Kidney (tissue), 14 donors: ENCODE data around the gene BACH2. TPM values are rescaled to one million over a fixed set of nuclear protein-coding genes. Genes with fewer than 3 reads are reported as not detected.

Source experiments
- DNase-seq, 5 donors: peaks; one replicate each; pipeline ENCODE4 v3.0.0-alpha.2; 2013 to 2020
- FAIRE-seq: peaks from 2 replicates; lab custom pipeline; 2012; peaks lifted over from hg19 to GRCh38; lab: Jason Lieb, UNC
- H3K27ac ChIP-seq, 2 donors: one replicate each; pipeline ENCODE4 v1.7.0; 2013; ENCODE audit warnings: low read depth in 2 of 2, low read length in 2 of 2, inconsistent platforms in 1 of 2
- H3K27me3 ChIP-seq: one replicate; pipeline ENCODE4 v1.7.1; 2013; ENCODE audit warnings: low read length, inconsistent platforms; ENCODE audit not compliant: control insufficient read depth, insufficient read depth
- H3K36me3 ChIP-seq, 3 donors: one replicate each; pipeline versions ENCODE4 v1.7.0 to v1.7.1; 2013; ENCODE audit warnings: low read length in 3 of 3, control low read depth in 1 of 3, inconsistent platforms in 1 of 3; ENCODE audit not compliant: insufficient read depth in 3 of 3, control insufficient read depth in 2 of 3
- H3K4me1 ChIP-seq, 3 donors: one replicate each; pipeline versions ENCODE4 v1.7.0 to v1.7.1; 2013; ENCODE audit warnings: low read length in 3 of 3, inconsistent platforms in 1 of 3, low read depth in 1 of 3; ENCODE audit not compliant: control insufficient read depth in 2 of 3, insufficient read depth in 2 of 3
- H3K4me3 ChIP-seq, 3 donors: one replicate each; pipeline versions ENCODE4 v1.7.0 to v1.8.1; 2013; ENCODE audit warnings: low read length in 3 of 3, control low read depth in 1 of 3, inconsistent platforms in 1 of 3
- H3K9ac ChIP-seq, 3 donors: one replicate each; pipeline versions ENCODE4 v1.7.0 to v1.7.1; 2013; ENCODE audit warnings: low read length in 3 of 3, control low read depth in 1 of 3, inconsistent platforms in 1 of 3
- H3K9me3 ChIP-seq, 3 donors: one replicate each; pipeline versions ENCODE4 v1.7.0 to v1.7.1; 2013; ENCODE audit warnings: low read length in 3 of 3, control low read depth in 1 of 3, inconsistent platforms in 1 of 3; ENCODE audit not compliant: control insufficient read depth in 2 of 3, insufficient read depth in 1 of 3
- CTCF ChIP-seq: IDR thresholded peaks from 3 replicates; pipeline ENCODE4 v1.5.1; 2012; ENCODE audit warnings: mild to moderate bottlenecking, moderate library complexity, borderline replicate concordance; ENCODE audit not compliant: insufficient read depth; ENCODE audit errors: extremely low read depth
- intact Hi-C: fragments of 100-400 bp; cut with DNase I; formaldehyde crosslinking; loops from one replicate; pipeline ENCODE4 v1.11.1; 2022
- polyA plus RNA-seq: library from polyadenylated mRNA; stranded (reverse); fragments of 350-450 nt; fragmentation: Illumina TruSeq; extraction: RNeasy Lipid Tissue Mini Kit (QIAGEN cat#74804); gene quantifications from one replicate; pipeline ENCODE4 v1.2.3, GENCODE V29; 2014; ENCODE audit warnings: low read depth, low replicate concordance; ENCODE audit not compliant: insufficient read depth
- total RNA-seq: library from RNA; stranded (reverse); fragmentation: NEBNext Ultra II Directional; extraction: Animal tissue kit (Norgen Biotek cat#: 25700); gene quantifications from one replicate; pipeline ENCODE4 v1.2.1, GENCODE V29; 2021
- donor health status: control.
- donor health status: control.
- donor health status: control.
- donor health status: control.
- donor health status: control.
- donor health status: DM: yes; HTN: yes; CAD: no.
- donor health status: Normal renal cell carcinoma (clear cell type).

BACH2 gene
- total and polyA plus RNA-seq, 2 donors from 2014 or later, result 0.32 to 6.9 TPM

GRCh38 chr6:90222008-90222407 lies 74.6 kb downstream of the BACH2 start:
- no peak overlapping the region for H3K4me3 ChIP-seq
- DNase-seq, result no peak
- no peak overlapping the region for H3K9ac ChIP-seq
- peaks cover 10 to 17% (median 17%) of the 10 kb centered on the region in 3 donors for H3K4me1 ChIP-seq
- no peak for TF ChIP-seq CTCF
- H3K36me3 ChIP-seq, result no peaks in the 10 kb centered on the region
- H3K9me3 ChIP-seq, result no peaks in the 10 kb centered on the region
- FAIRE-seq, result no peak
- H3K27ac ChIP-seq, result no peak overlapping the region
- intact Hi-C loops, result no loop called here
- no peaks in the 10 kb centered on the region for H3K27me3 ChIP-seq

GRCh38 chr6:90221403-90221802 lies 75.2 kb downstream of the BACH2 start:
- intact Hi-C loops, result no loop called here
- no peaks in the 10 kb centered on the region for H3K9me3 ChIP-seq
- H3K4me1 ChIP-seq, result peaks cover 10 to 22% (median 17%) of the 10 kb centered on the region in 3 donors
- H3K9ac ChIP-seq, result no peak overlapping the region
- FAIRE-seq (no peak), DNase-seq (no peak)
- H3K4me3 ChIP-seq, result no peak overlapping the region
- no peak for TF ChIP-seq CTCF
- no peaks in the 10 kb centered on the region for H3K27me3 ChIP-seq
- no peak overlapping the region for H3K27ac ChIP-seq
- no peaks in the 10 kb centered on the region for H3K36me3 ChIP-seq

- DNase-seq (no peak), FAIRE-seq (no peak)
- intact Hi-C loops, result no loop called here
- H3K27ac ChIP-seq, result no peak overlapping the region
- no peaks in the 10 kb centered on the region for H3K9me3 ChIP-seq
- no peak overlapping the region for H3K4me3 ChIP-seq
- no peak overlapping the region for H3K9ac ChIP-seq
- TF ChIP-seq CTCF, result no peak
- H3K4me1 ChIP-seq, result peaks cover 20 to 34% (median 27%) of the 10 kb centered on the region in 3 donors
- H3K36me3 ChIP-seq, result no peaks in the 10 kb centered on the region
- H3K27me3 ChIP-seq, result no peaks in the 10 kb centered on the region
Measured at GRCh38 chr6:90220273-90220672, 76.4 kb downstream of the BACH2 start.
